ENCODE measurements around the gene OVCA2.

- TF ChIP-seq CTCF (IDR thresholded peaks at IDR 0.05) (no peak; the same call in 1 of the 2 replicates), POLR2AphosphoS5 (IDR thresholded peaks at IDR 0.05; ENCODE audit: low read depth, low read length) (no peak), SIN3A (IDR thresholded peaks at IDR 0.05; ENCODE audit: borderline replicate concordance, insufficient read depth, low read depth, low read length) (no peak), REST (IDR thresholded peaks at IDR 0.05; ENCODE audit: insufficient read depth in 1 of 2, low read depth in 2 of 2, low read length in 1 of 2) (no peak)
Observed at GRCh38 chr17:2064980-2065785, 23.4 kb downstream of the OVCA2 start.
